A549 (cell line): ENCODE results near the gene VPS13D. TPM values are rescaled to one million over a fixed set of nuclear protein-coding genes. Genes with fewer than 3 reads are reported as not detected.

Experiments used
- ATAC-seq, 2 experiments: fragments of 200-7000 bp in 1 of 2; fragments of >200 bp in 1 of 2; cut with Nextera tagmentation in 1 of 2; cut with Tn5 transposase in 1 of 2; 3 replicates each; pipeline versions ENCODE4 v1.8.0 to v1.9.1; 2018 to 2020; ENCODE audit warnings: mild to moderate bottlenecking in 1 of 2, moderate library complexity in 1 of 2
- CTCF ChIA-PET: fragments of 300-600 bp; sonication (Branson Sonifier 250); formaldehyde crosslinking; extraction: SDS; loops from one replicate; lab custom pipeline; 2021; ENCODE audit warnings: antibody characterized with exemption, inconsistent platforms; lab: Yijun Ruan, JAX
- POLR2A ChIA-PET: fragments of 350-600 bp; formaldehyde crosslinking; extraction: SDS; loops from one replicate; lab custom pipeline; 2021; ENCODE audit warnings: antibody characterized with exemption, inconsistent platforms; lab: Yijun Ruan, JAX
- DNase-seq, 2 experiments: peaks; one replicate each; pipeline versions ENCODE4 v3.0.0 to v3.0.0-alpha.2; 2011 to 2016; ENCODE audit warnings: low read depth in 1 of 2, low spot score in 1 of 2
- FAIRE-seq: peaks from 2 replicates; lab custom pipeline; 2011; peaks lifted over from hg19 to GRCh38; lab: Jason Lieb, UNC
- H3K27ac ChIP-seq, 2 experiments: fragments of >200 bp; sonication (Bioruptor Twin); formaldehyde crosslinking; 3 replicates each; pipeline ENCODE4 v1.5.1; 2016 to 2017
- H3K4me1 ChIP-seq: fragments of >200 bp; sonication (Bioruptor Twin); formaldehyde crosslinking; 3 replicates; pipeline ENCODE4 v1.6.1; 2016
- H3K4me2 ChIP-seq: fragments of >200 bp; sonication (Bioruptor Twin); formaldehyde crosslinking; 3 replicates; pipeline ENCODE4 v1.6.1; 2016
- H3K4me3 ChIP-seq: fragments of >200 bp; sonication (Bioruptor Twin); formaldehyde crosslinking; 3 replicates; pipeline ENCODE4 v1.5.1; 2016
- H3K9me3 ChIP-seq: fragments of >200 bp; sonication (Bioruptor Twin); formaldehyde crosslinking; 3 replicates; pipeline ENCODE4 v1.6.1; 2016
- CBX2 ChIP-seq: fragments of 200-600 bp; sonication (generic); IDR thresholded peaks from 2 replicates; pipeline ENCODE4 v1.6.1; 2016; ENCODE audit warnings: low read depth, mild to moderate bottlenecking, borderline replicate concordance
- CEBPB ChIP-seq, 2 experiments: fragments of >200 bp in 1 of 2; sonication (Bioruptor Twin) in 1 of 2; formaldehyde crosslinking in 1 of 2; IDR thresholded peaks; 2 replicates each; pipeline ENCODE4 v1.6.1; 2012 to 2016
- EHMT2 ChIP-seq: fragments of 200-600 bp; sonication (generic); IDR thresholded peaks from 2 replicates; pipeline ENCODE4 v1.6.1; 2016; ENCODE audit warnings: antibody characterized with exemption, low read depth, mild to moderate bottlenecking, moderate library complexity
- FOSB ChIP-seq: fragments of 250-450 bp; sonication (Bioruptor Pico); IDR thresholded peaks from 2 replicates; pipeline ENCODE4 v1.5.0; 2020; ENCODE audit warnings: mild to moderate bottlenecking, moderate library complexity
- FOXS1 ChIP-seq: fragments of 250-450 bp; sonication (Bioruptor Pico); IDR thresholded peaks from 2 replicates; pipeline ENCODE4 v1.5.0; 2020; ENCODE audit warnings: mild to moderate bottlenecking, moderate library complexity
- HEYL ChIP-seq: fragments of 250-450 bp; sonication (Bioruptor Pico); IDR thresholded peaks from 2 replicates; pipeline ENCODE4 v1.8.0; 2021; ENCODE audit warnings: mild to moderate bottlenecking, moderate library complexity
- HOXB13 ChIP-seq: fragments of 250-450 bp; sonication (Bioruptor Pico); IDR thresholded peaks from 2 replicates; pipeline ENCODE4 v1.5.0; 2020; ENCODE audit warnings: low read depth, mild to moderate bottlenecking, moderate library complexity
- JUN ChIP-seq, 2 experiments: fragments of >200 bp; sonication (Bioruptor Twin); formaldehyde crosslinking; IDR thresholded peaks; 2 replicates in 1 of 2; 3 replicates in 1 of 2; pipeline ENCODE4 v1.6.1; 2016 to 2017
- JUNB ChIP-seq: fragments of >200 bp; sonication (Bioruptor Twin); formaldehyde crosslinking; IDR thresholded peaks from 2 replicates; pipeline ENCODE4 v1.6.1; 2016
- KDM5A ChIP-seq: fragments of 200-600 bp; sonication (generic); IDR thresholded peaks from 2 replicates; pipeline ENCODE4 v1.6.1; 2016; ENCODE audit warnings: antibody characterized with exemption, mild to moderate bottlenecking
- MAFK ChIP-seq: fragments of 450-650 bp; IDR thresholded peaks from 2 replicates; pipeline ENCODE4 v1.6.1; 2014; ENCODE audit not compliant: partially characterized antibody
- PHF8 ChIP-seq: fragments of 200-600 bp; sonication (generic); IDR thresholded peaks from 2 replicates; pipeline ENCODE4 v1.6.1; 2016; ENCODE audit warnings: low read depth, mild to moderate bottlenecking, antibody characterized with exemption, moderate library complexity, borderline replicate concordance
- POLR2AphosphoS2 ChIP-seq: conservative IDR thresholded peaks from 2 replicates; pipeline ENCODE4 v1.6.1; 2012; ENCODE audit warnings: low read length, improper control_type of control experiment, inconsistent platforms
- RAD21 ChIP-seq, 2 experiments: fragments of >200 bp in 1 of 2; sonication (Bioruptor Twin) in 1 of 2; formaldehyde crosslinking in 1 of 2; IDR thresholded peaks in 1 of 2; conservative IDR thresholded peaks in 1 of 2; 2 replicates in 1 of 2; 3 replicates in 1 of 2; pipeline ENCODE4 v1.6.1; 2012 to 2018; ENCODE audit warnings: inconsistent platforms in 1 of 2
- RARB ChIP-seq: fragments of 250-450 bp; sonication (Bioruptor Pico); IDR thresholded peaks from 2 replicates; pipeline ENCODE4 v1.8.0; 2021; ENCODE audit warnings: mild to moderate bottlenecking, moderate library complexity
- RNF2 ChIP-seq: fragments of 200-600 bp; sonication (generic); IDR thresholded peaks from 2 replicates; pipeline ENCODE4 v1.6.1; 2016; ENCODE audit warnings: low read depth, mild to moderate bottlenecking, antibody characterized with exemption, moderate library complexity, borderline replicate concordance
- SMC3 ChIP-seq: fragments of >200 bp; sonication (Bioruptor Twin); formaldehyde crosslinking; IDR thresholded peaks from 3 replicates; pipeline ENCODE4 v1.6.1; 2018; ENCODE audit warnings: inconsistent platforms
- TFCP2L1 ChIP-seq: fragments of 250-450 bp; sonication (Bioruptor Pico); IDR thresholded peaks from 2 replicates; pipeline ENCODE4 v1.5.0; 2021; ENCODE audit warnings: mild to moderate bottlenecking
- ZC3H11A ChIP-seq: fragments of 450-650 bp; IDR thresholded peaks from 2 replicates; pipeline ENCODE4 v1.6.1; 2014; ENCODE audit warnings: antibody characterized with exemption, mild to moderate bottlenecking
- ZNF302 ChIP-seq: fragments of 250-450 bp; sonication (Bioruptor Pico); IDR thresholded peaks from 2 replicates; pipeline ENCODE4 v1.9.0; 2021; ENCODE audit warnings: inconsistent platforms, mild to moderate bottlenecking, moderate library complexity
- ZSCAN20 ChIP-seq: fragments of 250-450 bp; sonication (Bioruptor Pico); IDR thresholded peaks from 2 replicates; pipeline ENCODE4 v1.8.0; 2022; ENCODE audit warnings: mild to moderate bottlenecking, moderate library complexity
- WGBS: methylation state at CpG from one replicate; pipeline ENCODE4 v1.1.6; 2017; ENCODE audit errors: missing lambda C conversion rate; 5-methylcytosine and 5-hydroxymethylcytosine counted together
- polyA plus RNA-seq, 4 experiments: library from polyadenylated mRNA; depleted of rRNA in 3 of 4; stranded (reverse); fragments of >200 nt; fragmentation: RNase III in 1 of 4; extraction: RNeasy Plus Mini Kit Qiagen cat#74134 plus additional on column Dnase treatment in 1 of 4; gene quantifications; 2 replicates in 3 of 4; 3 replicates in 1 of 4; pipeline ENCODE4 v1.2.3, GENCODE V29; 2011 to 2017
- TF ChIP-seq, protein P1 (sequence below): fragments of >200 bp; sonication (Bioruptor Twin); formaldehyde crosslinking; IDR thresholded peaks from 3 replicates; pipeline ENCODE4 v1.6.1; 2016
- TF ChIP-seq, protein P2 (sequence below): fragments of 250-450 bp; sonication (Bioruptor Pico); IDR thresholded peaks from 2 replicates; pipeline ENCODE4 v1.5.0; 2020; ENCODE audit warnings: low read depth, mild to moderate bottlenecking, moderate library complexity
- TF ChIP-seq, protein P3 (sequence below): IDR thresholded peaks from 2 replicates; pipeline ENCODE4 v1.6.1; 2012
- TF ChIP-seq, protein P4 (sequence below): fragments of 200-600 bp; sonication (generic); IDR thresholded peaks from 2 replicates; pipeline ENCODE4 v1.6.1; 2016; ENCODE audit warnings: antibody characterized with exemption, mild to moderate bottlenecking, moderate library complexity
- TF ChIP-seq, protein P5 (sequence below): fragments of 450-650 bp; IDR thresholded peaks from 2 replicates; pipeline ENCODE4 v1.6.1; 2014; ENCODE audit warnings: antibody characterized with exemption

Gene VPS13D
- polyA plus RNA-seq, 2 of the 4 experiments (the other 2 are of a cell fraction), result 5.4 to 15.9 TPM

DNA sequence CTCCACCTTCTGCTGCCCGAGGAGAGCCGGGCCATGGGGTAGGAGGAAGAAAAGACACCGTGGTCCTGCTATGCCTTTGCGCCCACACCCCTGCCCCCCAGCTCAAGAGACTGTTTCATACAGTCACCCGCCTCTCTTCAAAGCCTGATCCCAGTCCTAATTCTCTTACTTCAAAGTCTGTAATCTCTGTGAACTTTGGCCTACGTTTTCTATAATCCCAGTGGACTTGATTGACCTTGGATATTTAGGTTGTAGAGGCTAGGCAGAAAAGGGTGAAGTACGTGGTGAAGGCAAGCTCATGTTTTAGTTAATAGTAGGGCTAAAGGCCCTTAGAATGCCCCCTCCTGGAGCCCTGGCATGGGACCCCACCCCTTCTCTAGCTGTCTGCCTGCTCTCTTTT, 28.4 kb downstream of the VPS13D start:
- TF ChIP-seq KDM5A, result no peak
- no peak for TF ChIP-seq RARB (CRISPR knock-in tag)
- no peak for TF ChIP-seq SMC3
- no peak for TF ChIP-seq RNF2
- no peak for TF ChIP-seq EHMT2
- TF ChIP-seq JUN (IDR thresholded peaks at IDR 0.05), result no peak
- TF ChIP-seq CEBPB (IDR thresholded peaks at IDR 0.05), result no peak
- no peak for TF ChIP-seq ZSCAN20 (CRISPR knock-in tag)
- no peak for TF ChIP-seq POLR2AphosphoS2
- no peak for TF ChIP-seq ZNF302 (CRISPR knock-in tag)
- no peak for TF ChIP-seq HOXB13 (CRISPR knock-in tag)
- TF ChIP-seq, protein P1, sequence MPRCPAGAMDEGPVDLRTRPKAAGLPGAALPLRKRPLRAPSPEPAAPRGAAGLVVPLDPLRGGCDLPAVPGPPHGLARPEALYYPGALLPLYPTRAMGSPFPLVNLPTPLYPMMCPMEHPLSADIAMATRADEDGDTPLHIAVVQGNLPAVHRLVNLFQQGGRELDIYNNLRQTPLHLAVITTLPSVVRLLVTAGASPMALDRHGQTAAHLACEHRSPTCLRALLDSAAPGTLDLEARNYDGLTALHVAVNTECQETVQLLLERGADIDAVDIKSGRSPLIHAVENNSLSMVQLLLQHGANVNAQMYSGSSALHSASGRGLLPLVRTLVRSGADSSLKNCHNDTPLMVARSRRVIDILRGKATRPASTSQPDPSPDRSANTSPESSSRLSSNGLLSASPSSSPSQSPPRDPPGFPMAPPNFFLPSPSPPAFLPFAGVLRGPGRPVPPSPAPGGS, result no peak
- TF ChIP-seq, protein P2, sequence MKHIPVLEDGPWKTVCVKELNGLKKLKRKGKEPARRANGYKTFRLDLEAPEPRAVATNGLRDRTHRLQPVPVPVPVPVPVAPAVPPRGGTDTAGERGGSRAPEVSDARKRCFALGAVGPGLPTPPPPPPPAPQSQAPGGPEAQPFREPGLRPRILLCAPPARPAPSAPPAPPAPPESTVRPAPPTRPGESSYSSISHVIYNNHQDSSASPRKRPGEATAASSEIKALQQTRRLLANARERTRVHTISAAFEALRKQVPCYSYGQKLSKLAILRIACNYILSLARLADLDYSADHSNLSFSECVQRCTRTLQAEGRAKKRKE (CRISPR knock-in tag), result no peak
- ChIA-PET CTCF (interaction anchor here (1.0 to 1.9 kb wide), 2 partner anchors 18 to 400 kb away, joined by 3 to 5 read pairs; no protein-coding TSS in a partner anchor), POLR2A (no interaction called here)
- no peaks in the 10 kb centered on the region for H3K9me3 ChIP-seq
- no peak overlapping the region for H3K4me3 ChIP-seq
- FAIRE-seq, result no peak
- no peak for DNase-seq
- 88% methylated on average over 7 of the region's 7 CpGs for WGBS
- no peak overlapping the region for H3K27ac ChIP-seq
- ATAC-seq, result no peak
- no peak overlapping the region for H3K4me2 ChIP-seq
- no peaks in the 10 kb centered on the region for H3K4me1 ChIP-seq

DNA sequence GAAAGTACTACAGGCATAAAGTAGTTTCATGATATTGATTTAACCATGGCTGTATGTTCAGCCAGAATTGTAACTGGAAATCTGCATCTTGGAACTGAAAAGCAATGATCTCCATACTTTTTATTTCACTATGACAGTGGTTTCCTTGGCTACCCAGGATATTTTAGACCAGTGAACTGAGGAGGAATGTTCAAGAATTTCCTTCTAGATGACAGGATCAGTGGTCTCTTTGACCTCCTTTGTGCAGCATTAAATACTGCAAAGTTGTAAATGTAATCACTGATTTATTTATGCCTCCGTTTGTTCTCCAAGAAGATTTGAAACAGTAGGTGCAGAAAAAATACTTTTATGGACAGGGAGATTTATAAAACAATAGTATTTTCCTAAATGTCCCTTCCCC, 39.5 kb downstream of the VPS13D start:
- H3K9me3 ChIP-seq, result no peaks in the 10 kb centered on the region
- DNase-seq (no peak), ATAC-seq (no peak), FAIRE-seq (no peak)
- no peak overlapping the region for H3K4me3 ChIP-seq
- WGBS, result 87% methylated on average over 1 of the region's 1 CpG
- no peak overlapping the region for H3K4me2 ChIP-seq
- H3K27ac ChIP-seq, result no peak overlapping the region
- TF ChIP-seq MAFK (no peak), RNF2 (no peak), ZC3H11A (no peak), PHF8 (no peak), FOSB (CRISPR knock-in tag) (no peak), RARB (CRISPR knock-in tag) (no peak), CBX2 (no peak), HEYL (CRISPR knock-in tag) (no peak), POLR2AphosphoS2 (no peak), JUNB (no peak), RAD21 (conservative IDR thresholded peaks at IDR 0.05 in 1 of 2, IDR thresholded peaks at IDR 0.05 in 1 of 2) (no peak), FOXS1 (CRISPR knock-in tag) (no peak), HOXB13 (CRISPR knock-in tag) (no peak), TFCP2L1 (CRISPR knock-in tag) (no peak)
- TF ChIP-seq, protein P3, sequence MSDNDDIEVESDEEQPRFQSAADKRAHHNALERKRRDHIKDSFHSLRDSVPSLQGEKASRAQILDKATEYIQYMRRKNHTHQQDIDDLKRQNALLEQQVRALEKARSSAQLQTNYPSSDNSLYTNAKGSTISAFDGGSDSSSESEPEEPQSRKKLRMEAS, result no peak
- TF ChIP-seq, protein P4, sequence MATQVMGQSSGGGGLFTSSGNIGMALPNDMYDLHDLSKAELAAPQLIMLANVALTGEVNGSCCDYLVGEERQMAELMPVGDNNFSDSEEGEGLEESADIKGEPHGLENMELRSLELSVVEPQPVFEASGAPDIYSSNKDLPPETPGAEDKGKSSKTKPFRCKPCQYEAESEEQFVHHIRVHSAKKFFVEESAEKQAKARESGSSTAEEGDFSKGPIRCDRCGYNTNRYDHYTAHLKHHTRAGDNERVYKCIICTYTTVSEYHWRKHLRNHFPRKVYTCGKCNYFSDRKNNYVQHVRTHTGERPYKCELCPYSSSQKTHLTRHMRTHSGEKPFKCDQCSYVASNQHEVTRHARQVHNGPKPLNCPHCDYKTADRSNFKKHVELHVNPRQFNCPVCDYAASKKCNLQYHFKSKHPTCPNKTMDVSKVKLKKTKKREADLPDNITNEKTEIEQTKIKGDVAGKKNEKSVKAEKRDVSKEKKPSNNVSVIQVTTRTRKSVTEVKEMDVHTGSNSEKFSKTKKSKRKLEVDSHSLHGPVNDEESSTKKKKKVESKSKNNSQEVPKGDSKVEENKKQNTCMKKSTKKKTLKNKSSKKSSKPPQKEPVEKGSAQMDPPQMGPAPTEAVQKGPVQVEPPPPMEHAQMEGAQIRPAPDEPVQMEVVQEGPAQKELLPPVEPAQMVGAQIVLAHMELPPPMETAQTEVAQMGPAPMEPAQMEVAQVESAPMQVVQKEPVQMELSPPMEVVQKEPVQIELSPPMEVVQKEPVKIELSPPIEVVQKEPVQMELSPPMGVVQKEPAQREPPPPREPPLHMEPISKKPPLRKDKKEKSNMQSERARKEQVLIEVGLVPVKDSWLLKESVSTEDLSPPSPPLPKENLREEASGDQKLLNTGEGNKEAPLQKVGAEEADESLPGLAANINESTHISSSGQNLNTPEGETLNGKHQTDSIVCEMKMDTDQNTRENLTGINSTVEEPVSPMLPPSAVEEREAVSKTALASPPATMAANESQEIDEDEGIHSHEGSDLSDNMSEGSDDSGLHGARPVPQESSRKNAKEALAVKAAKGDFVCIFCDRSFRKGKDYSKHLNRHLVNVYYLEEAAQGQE, result no peak
- TF ChIP-seq, protein P2 (CRISPR knock-in tag), result no peak
- TF ChIP-seq, protein P5, sequence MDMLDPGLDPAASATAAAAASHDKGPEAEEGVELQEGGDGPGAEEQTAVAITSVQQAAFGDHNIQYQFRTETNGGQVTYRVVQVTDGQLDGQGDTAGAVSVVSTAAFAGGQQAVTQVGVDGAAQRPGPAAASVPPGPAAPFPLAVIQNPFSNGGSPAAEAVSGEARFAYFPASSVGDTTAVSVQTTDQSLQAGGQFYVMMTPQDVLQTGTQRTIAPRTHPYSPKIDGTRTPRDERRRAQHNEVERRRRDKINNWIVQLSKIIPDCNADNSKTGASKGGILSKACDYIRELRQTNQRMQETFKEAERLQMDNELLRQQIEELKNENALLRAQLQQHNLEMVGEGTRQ, result no peak
- ChIA-PET CTCF (no interaction called here), POLR2A (no interaction called here)
- peaks cover 5% of the 10 kb centered on the region; the same call in 1 of the 3 replicates for H3K4me1 ChIP-seq
